ENCODE results near the gene RXFP4. TPM values are rescaled to one million over a fixed set of nuclear protein-coding genes. Genes with fewer than 3 reads are reported as not detected.
A peak's percentile ranks its signal among the peaks of the same experiment; 100 is the strongest.

RXFP4 gene
- total and polyA plus RNA-seq, 2 of the 13 experiments (the other 11 are each of a cell fraction or from before 2014, with no cell fraction given) = 0.38 to 1.4 TPM

- TF ChIP-seq ZKSCAN1 (IDR thresholded peaks at IDR 0.05; ENCODE audit: low read length) (no peak), PATZ1 (CRISPR knock-in tag; IDR thresholded peaks at IDR 0.05) (peak; percentile 16; the same call in 1 of the 2 replicates), MXI1 (IDR thresholded peaks at IDR 0.05; ENCODE audit: borderline replicate concordance, low read depth, low read length) (peak; percentile 62; the same call in 1 of the 3 replicates), ZNF75D (CRISPR knock-in tag; IDR thresholded peaks at IDR 0.05; ENCODE audit: borderline replicate concordance) (no peak), GTF3A (CRISPR knock-in tag; conservative IDR thresholded peaks at IDR 0.05) (no peak), GABPB1 (CRISPR knock-in tag; IDR thresholded peaks at IDR 0.05) (peak; percentile 40; the same call in 1 of the 2 replicates)
These were observed 26.1 kb downstream of the RXFP4 start (continued) for GRCh38 chr1:155967341-155968050.

- Histone ChIP-seq H4K20me1 (ENCODE audit: insufficient read depth, low read length) (peaks cover 2% of the 10 kb centered on the region; the same call in 1 of the 2 replicates), H3K4me2 (ENCODE audit: low read depth, low read length) (peak overlapping the region; percentile 52), H3K27me3 (ENCODE audit: control insufficient read depth in 1 of 2, insufficient read depth in 2 of 2, low read length in 2 of 2) (no peaks in the 10 kb centered on the region), H3K4me1 (ENCODE audit: insufficient read depth, low read length) (peaks cover 73% of the 10 kb centered on the region), H3K27ac (ENCODE audit: extremely low read length, insufficient read depth, low read length) (peak overlapping the region; percentile 86), H3K9ac (ENCODE audit: insufficient read depth, low read depth, low read length) (peak overlapping the region; percentile 29), H3K9me3 (ENCODE audit: low read length) (no peaks in the 10 kb centered on the region), H3K36me3 (replicated peaks in 1 of 2; ENCODE audit: control insufficient read depth in 1 of 2, insufficient read depth in 2 of 2, low read length in 2 of 2) (peaks cover 22 to 47% of the 10 kb centered on the region in 2 experiments), H2AFZ (ENCODE audit: low read length) (no peak overlapping the region), H3K79me2 (ENCODE audit: insufficient read depth, low read length) (peaks cover 30% of the 10 kb centered on the region), H3K4me3 (replicated peaks in 1 of 3; ENCODE audit: insufficient read depth in 1 of 3, low read depth in 2 of 3, low read length in 3 of 3) (0 out of 6 replicates have a peak overlapping the region, but pooled peaks of 1 of the 3 experiments have one; percentile 14)
- ChIA-PET CTCF (ENCODE audit: low intra/inter-chr PET ratio, low total read pairs) (no interaction called here), POLR2A (interaction anchor here (0.8 to 5.0 kb wide), 9 partner anchors 9 to 33 kb away, joined by 3 to 64 read pairs (median 5); partner anchors contain the start of genes ARHGEF2 and KHDC4)
- FAIRE-seq (no peak), DNase-seq (ENCODE audit: low spot score) (no peak), ATAC-seq (no peak)
- no TSS peak for BruUV-seq (replicated peaks)
- in situ Hi-C loops (cut with HindIII; ENCODE audit: extremely low pct_ligation_motif_present, low pct_unique_long_range_greater_than_20kb) = no loop called here
- WGBS (ENCODE audit: low lambda C conversion rate) = 93% methylated on average over 7 of the region's 7 CpGs
- intact Hi-C loops (cut with micrococcal nuclease; ENCODE audit: unreplicated experiment) = no loop called here
- TF ChIP-seq DPF2 (CRISPR knock-in tag; IDR thresholded peaks at IDR 0.05; ENCODE audit: borderline replicate concordance, low read depth) = no peak
- TF ChIP-seq FOXP4 (CRISPR knock-in tag; IDR thresholded peaks at IDR 0.05) = 0 out of 2 replicates have a peak, but pooled peaks have one; percentile 3
These were observed 26.6 kb downstream of the RXFP4 start for GRCh38 chr1:155968051-155968400.

All from HepG2 (cell line).